ENCODE results near the gene STMN1.

The STMN1 gene

DNA sequence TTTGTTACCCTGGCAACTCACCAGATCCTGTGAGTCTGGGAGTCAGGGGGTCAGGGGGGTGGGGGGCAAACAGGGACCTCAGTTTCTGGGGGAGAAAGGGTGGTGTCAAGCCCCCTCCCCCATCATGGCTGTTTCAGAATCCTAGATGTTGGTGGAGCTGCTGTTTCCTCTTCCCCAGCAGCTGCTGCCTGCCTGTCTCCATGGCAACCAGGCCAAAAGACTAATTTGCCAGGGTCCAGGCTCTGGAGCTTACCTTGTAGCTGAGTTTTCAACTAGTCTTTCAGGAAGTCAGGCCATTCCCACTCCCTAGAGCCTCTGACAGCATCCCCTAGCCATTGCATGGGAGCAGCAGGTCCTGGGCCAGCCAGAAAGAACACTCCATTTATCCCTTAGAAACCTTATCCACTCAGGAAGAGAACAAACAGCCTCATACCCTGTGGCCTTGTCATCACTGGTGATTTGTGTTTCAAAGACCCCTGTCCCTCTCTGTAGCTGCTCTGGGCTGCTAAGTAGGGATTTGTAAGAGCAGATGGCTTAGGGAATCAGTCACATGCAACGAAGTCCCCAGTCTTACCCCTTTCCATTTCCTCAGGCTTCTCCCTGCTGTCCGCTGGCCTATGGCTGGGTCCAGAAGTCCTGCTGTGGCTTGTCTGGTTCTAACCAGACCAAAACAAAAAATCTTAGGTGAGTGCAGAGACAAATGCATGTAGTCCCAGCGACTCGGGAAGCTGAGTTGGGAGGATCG is 21.5 kb upstream of the STMN1 start:
- Histone ChIP-seq H3K27ac (no peak overlapping the region), H3K79me2 (no peaks in the 10 kb centered on the region), H3K27me3 (ENCODE audit: control insufficient read depth, insufficient read depth, low read length) (no peaks in the 10 kb centered on the region), H2AFZ (peak overlapping the region; percentile 68), H3K4me1 (peaks cover 8% of the 10 kb centered on the region), H3K4me2 (ENCODE audit: low read length) (no peak overlapping the region), H3K36me3 (ENCODE audit: control insufficient read depth, insufficient read depth, low read length) (no peaks in the 10 kb centered on the region), H3K4me3 (ENCODE audit: low read depth, low read length) (no peak overlapping the region), H3K9ac (no peak overlapping the region), H3K9me3 (ENCODE audit: control insufficient read depth, low read length) (no peaks in the 10 kb centered on the region)
- TF ChIP-seq, protein P1, sequence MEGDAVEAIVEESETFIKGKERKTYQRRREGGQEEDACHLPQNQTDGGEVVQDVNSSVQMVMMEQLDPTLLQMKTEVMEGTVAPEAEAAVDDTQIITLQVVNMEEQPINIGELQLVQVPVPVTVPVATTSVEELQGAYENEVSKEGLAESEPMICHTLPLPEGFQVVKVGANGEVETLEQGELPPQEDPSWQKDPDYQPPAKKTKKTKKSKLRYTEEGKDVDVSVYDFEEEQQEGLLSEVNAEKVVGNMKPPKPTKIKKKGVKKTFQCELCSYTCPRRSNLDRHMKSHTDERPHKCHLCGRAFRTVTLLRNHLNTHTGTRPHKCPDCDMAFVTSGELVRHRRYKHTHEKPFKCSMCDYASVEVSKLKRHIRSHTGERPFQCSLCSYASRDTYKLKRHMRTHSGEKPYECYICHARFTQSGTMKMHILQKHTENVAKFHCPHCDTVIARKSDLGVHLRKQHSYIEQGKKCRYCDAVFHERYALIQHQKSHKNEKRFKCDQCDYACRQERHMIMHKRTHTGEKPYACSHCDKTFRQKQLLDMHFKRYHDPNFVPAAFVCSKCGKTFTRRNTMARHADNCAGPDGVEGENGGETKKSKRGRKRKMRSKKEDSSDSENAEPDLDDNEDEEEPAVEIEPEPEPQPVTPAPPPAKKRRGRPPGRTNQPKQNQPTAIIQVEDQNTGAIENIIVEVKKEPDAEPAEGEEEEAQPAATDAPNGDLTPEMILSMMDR (IDR thresholded peaks at IDR 0.05) = no peak

DNA sequence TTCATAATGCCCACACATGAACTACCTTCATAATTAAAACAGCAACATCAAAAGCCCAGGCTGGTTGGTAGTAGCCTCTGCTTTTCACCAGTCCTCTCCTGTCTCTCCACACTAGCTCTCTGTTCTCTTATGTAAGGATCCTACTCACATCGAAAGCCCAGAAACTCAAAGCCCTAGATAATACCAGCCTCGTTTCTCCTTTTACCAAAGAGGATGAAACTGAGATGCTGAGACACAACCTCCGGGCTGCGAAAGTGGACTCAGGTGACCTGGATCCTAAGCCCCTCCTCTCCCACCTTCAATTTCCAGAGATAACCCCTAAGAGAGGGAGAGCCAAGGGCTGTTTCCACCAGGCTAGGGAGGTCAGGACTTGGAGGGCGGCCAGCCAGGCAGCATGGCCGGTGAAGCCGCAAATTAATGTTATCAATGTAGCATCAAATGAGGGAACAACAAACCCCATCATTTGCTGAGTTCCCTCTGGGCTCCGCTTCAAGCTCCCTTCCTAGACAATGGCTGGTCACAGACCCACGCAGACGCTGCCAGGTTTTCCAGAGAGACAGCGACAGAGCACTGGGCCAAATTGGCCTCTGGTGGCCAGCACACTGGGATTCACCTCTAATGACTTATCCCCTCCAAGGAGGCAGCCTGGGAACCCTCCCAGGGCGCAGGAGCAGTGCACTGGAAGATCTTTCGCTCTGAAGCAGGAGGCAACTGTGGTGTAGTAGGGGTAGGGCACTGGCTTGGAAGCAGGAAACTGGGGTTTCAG is 20.7 kb upstream of the STMN1 start:
- Histone ChIP-seq H3K4me2 (ENCODE audit: low read length) (peak overlapping the region; percentile 26), H3K27ac (no peak overlapping the region), H3K36me3 (ENCODE audit: control insufficient read depth, insufficient read depth, low read length) (no peaks in the 10 kb centered on the region), H3K79me2 (no peaks in the 10 kb centered on the region), H3K4me3 (ENCODE audit: low read depth, low read length) (no peak overlapping the region), H3K9ac (no peak overlapping the region), H2AFZ (peak overlapping the region; percentile 68), H3K27me3 (ENCODE audit: control insufficient read depth, insufficient read depth, low read length) (no peaks in the 10 kb centered on the region), H3K4me1 (peaks cover 11% of the 10 kb centered on the region), H3K9me3 (ENCODE audit: control insufficient read depth, low read length) (no peaks in the 10 kb centered on the region)
- TF ChIP-seq, protein P1 (IDR thresholded peaks at IDR 0.05) = no peak

- H3K27me3 ChIP-seq (ENCODE audit: control insufficient read depth, insufficient read depth, low read length) = no peaks in the 10 kb centered on the region
- no peak overlapping the region for H3K9ac ChIP-seq
- H3K4me1 ChIP-seq = peaks cover 11% of the 10 kb centered on the region
Observed at GRCh38 chr1:25924454-25924853, 18.2 kb upstream of the STMN1 start.

DNA sequence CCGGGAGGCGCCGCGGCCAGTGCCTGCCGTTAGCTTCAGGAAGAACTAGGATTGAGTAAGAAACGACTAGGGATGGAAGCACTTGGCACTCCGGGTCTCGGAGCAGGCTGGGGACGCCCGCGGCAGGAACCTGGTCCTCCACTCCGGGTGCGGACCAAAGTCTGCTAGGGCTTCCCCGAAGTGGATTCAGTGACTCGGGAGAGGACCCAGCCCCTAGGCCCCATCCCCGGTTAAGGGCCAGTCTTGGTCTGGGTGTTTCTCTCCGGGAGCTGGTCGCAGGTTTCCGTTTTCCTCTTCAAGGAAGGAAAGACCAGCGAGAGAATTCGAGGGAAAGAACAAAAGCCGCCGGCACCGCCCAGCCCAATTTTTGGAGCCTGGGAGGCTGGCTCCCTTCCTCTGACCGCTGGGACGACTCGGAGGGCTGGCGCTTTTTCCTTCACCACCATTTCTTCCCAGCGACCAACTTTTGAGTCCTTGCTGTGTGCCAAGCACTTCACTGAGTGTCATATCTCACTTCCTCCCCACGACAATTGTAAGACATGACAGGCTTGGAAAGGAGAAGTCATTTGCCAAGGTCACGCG is 16.8 kb upstream of the STMN1 start:
- TF ChIP-seq, protein P1 (IDR thresholded peaks at IDR 0.05) = no peak
- Histone ChIP-seq H3K27ac (peak overlapping the region; percentile 67), H3K4me1 (peaks cover 11% of the 10 kb centered on the region), H3K9ac (no peak overlapping the region), H3K4me3 (ENCODE audit: low read depth, low read length) (peak overlapping the region; percentile 51), H3K9me3 (ENCODE audit: control insufficient read depth, low read length) (no peaks in the 10 kb centered on the region), H3K36me3 (ENCODE audit: control insufficient read depth, insufficient read depth, low read length) (no peaks in the 10 kb centered on the region), H3K27me3 (ENCODE audit: control insufficient read depth, insufficient read depth, low read length) (no peaks in the 10 kb centered on the region), H2AFZ (peak overlapping the region; percentile 92), H3K79me2 (no peaks in the 10 kb centered on the region), H3K4me2 (ENCODE audit: low read length) (peak overlapping the region; percentile 94)

More at GRCh38 chr1:25924454-25924853, 18.2 kb upstream of the STMN1 start:
- Histone ChIP-seq H3K4me3 (ENCODE audit: low read depth, low read length) (no peak overlapping the region), H3K36me3 (ENCODE audit: control insufficient read depth, insufficient read depth, low read length) (no peaks in the 10 kb centered on the region), H3K4me2 (ENCODE audit: low read length) (no peak overlapping the region), H3K27ac (no peak overlapping the region), H2AFZ (no peak overlapping the region), H3K9me3 (ENCODE audit: control insufficient read depth, low read length) (no peaks in the 10 kb centered on the region), H3K79me2 (no peaks in the 10 kb centered on the region)
- TF ChIP-seq, protein P1 (IDR thresholded peaks at IDR 0.05) = no peak

Data from parathyroid adenoma (tissue), 2 donors.